Measurements from ENCODE around the gene GALK2.
"Not testable (repeated sequence)": the region's sequence is repeated elsewhere in the genome, so short reads cannot be mapped to it uniquely, and the experiment has no call there.

The GALK2 gene

GRCh38 chr15:49168016-49168415, 2.0 kb upstream of the GALK2 start:
- no peak for DNase-seq

DNA sequence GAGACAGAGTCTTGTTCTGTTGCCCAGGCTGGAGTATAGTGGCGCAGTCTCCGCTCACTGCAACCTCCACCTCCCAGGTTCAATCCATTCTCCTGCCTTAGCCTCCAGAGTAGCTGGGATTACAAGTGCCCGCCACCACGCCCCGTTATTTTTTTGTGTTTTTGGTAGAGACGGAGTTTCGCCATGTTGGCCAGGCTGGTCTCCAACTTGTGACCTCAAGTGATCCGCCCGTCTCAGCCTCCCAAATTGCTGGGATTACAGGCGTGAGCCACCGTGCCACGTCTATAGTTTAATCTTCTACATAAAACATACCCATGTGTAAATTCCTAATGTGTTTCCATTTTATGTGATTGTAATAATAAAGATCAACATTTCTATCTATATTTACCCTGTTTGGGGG, 1.7 kb downstream of the GALK2 start:
- DNase-seq: no peak

- no peak for DNase-seq
Observed at GRCh38 chr15:49174902-49175301, 4.9 kb downstream of the GALK2 start.

DNA sequence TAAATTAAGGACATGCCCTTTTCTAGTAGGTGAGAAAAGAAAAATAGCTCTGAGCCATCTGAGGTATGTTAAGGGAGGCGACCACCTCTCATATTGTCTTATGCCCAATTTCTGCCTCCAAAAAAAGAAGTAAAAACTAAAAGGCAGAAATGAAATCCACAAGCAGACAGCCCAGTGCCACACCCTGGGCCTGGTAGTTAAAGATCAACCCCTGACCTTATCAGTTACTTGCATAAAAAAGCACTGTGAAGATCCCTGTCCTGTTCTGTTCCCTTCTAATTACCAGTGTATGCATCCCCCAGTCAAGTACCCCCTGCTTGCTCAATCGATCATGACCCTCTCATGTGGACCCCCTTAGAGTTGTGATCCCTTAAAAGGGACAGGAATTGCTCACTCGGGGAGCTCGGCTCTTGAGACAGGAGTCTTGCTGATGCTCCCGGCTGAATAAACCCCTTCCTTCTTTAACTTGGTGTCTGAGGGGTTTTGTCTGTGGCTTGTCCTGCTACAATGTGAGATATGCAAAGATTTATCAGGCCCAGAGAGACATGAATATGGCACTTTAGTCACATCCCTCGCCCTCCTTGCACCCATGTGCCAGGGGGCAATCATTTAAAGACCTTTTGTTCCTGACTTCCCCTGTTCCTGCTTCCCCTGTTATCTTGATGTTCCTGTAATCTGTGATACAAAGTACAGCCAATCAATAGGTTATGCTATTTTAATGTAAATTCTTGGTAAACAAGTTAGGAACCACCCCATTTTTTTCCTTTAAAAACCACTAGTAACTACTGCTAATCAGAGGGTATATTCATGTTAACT, 5.7 kb downstream of the GALK2 start:
- DNase-seq: not testable (repeated sequence)

- peak; percentile 66 for DNase-seq
Observed at GRCh38 chr15:49178497-49178896, 8.4 kb downstream of the GALK2 start.

DNA sequence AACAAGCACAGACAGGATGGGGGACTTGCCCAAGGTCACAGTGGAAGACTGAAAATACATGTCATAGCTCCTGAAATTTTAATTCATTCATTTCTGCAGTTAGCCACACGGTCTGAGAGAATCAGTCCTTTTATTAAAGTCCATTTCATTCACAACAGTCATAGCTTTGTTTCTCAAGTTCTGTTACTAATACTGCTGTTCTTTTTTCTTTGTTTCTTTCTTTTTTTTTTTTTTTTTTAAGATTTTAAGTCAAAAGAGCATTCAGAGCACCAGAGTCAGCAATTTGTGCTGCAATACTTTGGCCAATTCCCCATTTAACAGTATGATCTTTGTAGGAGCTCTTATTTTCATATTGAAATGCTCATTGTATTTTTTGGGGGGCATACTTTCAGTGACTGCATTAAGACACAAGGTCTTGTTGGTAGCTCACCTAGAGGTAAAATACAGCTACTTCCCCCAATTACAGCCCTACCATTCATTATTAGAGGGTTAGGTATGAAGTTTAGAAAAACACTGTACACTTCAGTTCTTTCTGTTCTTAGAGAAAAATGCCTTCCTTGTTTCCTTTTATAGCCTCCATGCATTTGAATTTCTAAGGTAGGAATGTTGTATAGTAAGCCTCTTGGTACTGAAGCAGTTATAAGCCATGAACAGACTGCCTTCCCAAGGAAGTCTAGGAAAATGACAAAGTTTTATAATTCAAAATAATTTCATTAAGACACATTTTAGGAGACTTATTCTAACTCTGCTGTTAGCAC, 9.6 kb downstream of the GALK2 start:
- no peak for DNase-seq

DNA sequence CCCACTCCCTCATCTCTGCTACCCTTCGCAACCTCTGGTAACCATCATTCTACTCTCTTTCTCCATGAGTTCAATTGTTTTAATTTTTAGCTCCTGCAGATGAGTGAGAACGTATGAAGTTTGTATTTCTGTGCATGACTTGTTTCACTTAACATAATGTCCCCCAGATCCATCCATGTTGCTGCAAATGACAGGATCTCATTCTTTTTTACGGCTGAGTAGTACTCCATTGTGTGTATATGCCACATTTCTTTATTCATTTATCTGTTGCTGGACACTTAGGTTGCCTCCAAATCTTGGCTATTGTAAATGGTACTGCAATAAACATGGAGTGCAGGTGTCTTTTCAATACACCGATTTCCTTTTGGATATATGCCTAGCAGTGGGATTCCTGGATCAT, 12.1 kb downstream of the GALK2 start:
- DNase-seq: no peak

DNA sequence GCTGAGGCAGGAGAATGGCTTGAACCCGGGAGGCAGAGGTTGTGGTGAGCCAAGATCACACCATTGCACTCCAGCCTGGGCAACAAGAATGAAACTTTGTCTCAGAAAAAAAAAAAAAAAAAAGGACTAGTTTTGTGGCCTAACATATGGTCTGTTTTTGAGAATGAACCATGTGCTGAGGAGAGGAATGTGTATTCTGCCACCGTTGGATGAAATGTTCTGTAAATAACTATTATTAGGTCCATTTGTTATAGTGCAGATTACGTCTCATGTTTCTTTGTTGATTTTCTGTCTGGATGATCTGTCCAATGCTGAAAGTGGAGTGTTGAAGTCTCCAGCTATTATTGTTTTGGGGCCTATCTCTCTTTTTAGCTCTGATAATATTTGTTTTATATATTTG, 13.7 kb downstream of the GALK2 start:
- not testable (repeated sequence) for DNase-seq

DNA sequence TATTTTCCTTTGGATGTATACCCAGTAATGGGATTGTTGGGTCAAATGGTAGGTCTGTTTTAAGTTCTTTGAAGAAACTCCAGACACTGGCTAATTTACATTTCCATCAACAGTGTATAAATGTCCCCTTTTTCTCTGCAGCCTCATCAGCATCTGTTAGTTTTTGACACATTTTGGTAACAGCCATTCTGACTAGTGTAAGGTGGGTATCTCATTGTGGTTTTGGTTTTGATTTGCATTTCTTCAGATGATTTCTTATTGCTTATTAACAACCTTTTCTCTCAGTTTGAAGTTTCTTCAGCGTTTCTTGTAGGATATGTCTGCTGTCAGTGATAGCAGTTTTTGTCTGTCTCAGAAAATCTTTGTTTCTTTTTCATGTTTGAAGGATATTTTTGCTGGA, 15.4 kb downstream of the GALK2 start:
- no peak for DNase-seq

- DNase-seq: no peak
Observed at GRCh38 chr15:49187549-49188245, 17.6 kb downstream of the GALK2 start.

GRCh38 chr15:49188933-49189332, 18.9 kb downstream of the GALK2 start:
- DNase-seq: no peak

GRCh38 chr15:49189631-49190030, 19.6 kb downstream of the GALK2 start:
- peak; percentile 57 for DNase-seq

DNA sequence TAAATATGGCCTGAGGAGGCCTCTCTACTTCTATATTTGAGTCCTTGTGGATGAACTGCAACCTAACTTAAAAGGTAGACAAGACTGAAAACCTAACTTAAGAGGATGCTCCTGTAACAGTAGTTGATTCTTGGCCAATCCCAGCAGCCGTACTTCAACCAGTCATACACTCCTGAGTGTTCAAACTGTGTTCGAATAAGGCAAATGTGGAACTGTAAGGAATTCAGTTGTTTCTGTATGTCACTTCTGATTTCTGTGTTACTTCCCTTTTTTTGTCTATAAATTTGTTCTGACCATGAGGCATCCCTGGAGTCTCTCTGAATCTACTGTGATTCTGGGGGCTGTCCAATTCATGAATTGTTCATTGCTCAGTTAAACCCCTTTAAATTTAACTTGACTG, 20.5 kb downstream of the GALK2 start:
- peak; percentile 50 for DNase-seq

- DNase-seq: no peak
Observed at GRCh38 chr15:49191892-49192291, 21.8 kb downstream of the GALK2 start.

- no peak for DNase-seq
Observed at GRCh38 chr15:49196856-49197255, 26.8 kb downstream of the GALK2 start.

DNA sequence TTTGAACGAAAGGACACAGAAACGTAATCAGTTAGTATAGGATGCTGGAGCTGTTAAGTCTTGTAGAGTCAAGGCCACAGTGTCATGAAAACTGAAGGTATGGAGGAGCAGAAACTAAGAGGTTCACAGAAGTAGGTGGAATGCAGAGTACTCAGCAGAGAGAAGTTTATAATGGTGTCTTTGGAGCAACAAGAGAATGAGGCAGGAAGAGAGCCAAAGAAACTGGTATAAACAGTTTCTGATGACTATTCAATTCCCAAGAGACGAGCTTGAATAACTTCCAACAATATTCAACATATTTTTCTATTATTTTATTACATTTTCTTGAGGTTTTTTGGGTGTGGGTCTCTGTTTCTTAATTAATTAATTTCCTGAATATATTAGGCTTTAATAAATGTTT, 29.6 kb downstream of the GALK2 start:
- no peak for DNase-seq

- DNase-seq: no peak
Observed at GRCh38 chr15:49200347-49200746, 30.3 kb downstream of the GALK2 start.

DNA sequence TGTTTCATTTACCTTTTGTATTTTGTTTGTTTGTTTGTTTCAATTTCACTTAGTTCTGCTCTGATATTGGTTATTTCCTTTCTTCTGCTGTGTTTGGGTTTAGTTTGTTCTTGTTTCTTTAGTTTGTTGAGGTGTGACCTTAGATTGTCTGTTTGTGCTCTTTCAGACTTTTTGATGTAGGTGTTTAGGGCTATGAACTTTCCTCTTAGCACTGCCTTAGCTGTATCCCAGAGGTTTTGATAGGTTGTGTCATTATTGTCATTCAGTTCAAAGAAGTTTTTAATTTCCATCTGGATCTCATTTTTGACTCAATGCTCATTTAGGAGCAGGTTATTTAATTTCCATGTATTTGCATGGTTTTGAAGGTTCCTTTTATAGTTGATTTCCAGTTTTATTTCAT, 38.1 kb downstream of the GALK2 start:
- not testable (repeated sequence) for DNase-seq

DNA sequence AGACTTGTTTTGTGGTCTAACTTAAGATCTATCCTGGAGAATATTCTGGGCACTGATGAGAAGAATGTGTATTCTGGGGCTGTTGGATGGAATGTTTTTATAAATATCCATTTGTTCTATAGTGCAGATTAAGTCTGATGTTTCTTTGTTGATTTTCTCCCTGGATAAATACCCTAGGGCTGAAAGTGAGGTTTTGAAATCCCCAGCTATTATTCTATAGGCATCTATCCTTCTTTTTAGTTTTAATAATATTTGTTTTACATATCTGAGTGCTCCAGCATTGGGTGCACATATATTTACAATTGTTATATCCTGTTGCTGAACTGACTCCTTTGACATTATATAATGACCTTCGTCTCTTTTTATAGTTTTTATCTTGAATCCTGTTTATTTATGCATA, 42.9 kb downstream of the GALK2 start:
- no peak for DNase-seq

GRCh38 chr15:49215768-49216739, 46.0 kb downstream of the GALK2 start:
- DNase-seq: peak; percentile 39

DNA sequence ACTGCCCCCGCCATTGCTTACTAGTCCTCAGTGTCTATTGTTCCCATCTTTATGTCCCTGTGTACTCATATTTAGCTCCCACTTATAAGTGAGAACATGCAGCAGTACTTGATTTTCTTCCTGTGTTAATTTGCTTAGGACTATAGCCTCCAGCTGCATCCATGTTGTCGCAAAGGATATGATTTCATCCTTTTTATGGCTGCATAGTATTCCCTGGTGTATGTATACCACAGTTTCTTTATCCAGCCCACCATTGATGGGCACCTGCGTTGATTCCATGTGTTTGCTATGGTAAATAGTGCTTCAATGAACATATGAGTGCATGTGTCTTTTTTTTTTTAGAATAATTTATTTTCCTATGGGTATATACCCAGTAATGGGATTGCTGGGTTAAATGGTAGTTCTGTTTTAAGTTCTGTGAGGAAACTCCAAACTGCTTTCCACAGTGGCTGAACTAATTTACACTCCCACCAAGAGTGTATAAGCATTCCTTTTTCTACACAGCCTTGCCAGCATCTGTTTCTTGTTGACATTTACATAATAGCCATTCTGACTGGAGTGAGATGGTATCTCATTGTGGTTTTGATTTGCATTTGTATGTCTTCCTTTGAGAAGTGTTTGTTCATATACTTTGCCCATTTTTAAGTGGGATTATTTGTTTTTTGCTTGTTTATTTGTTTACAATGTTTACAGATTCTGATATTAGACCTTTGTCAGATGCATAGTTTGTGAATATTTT, 53.7 kb downstream of the GALK2 start:
- DNase-seq: no peak

Measured in hematopoietic multipotent progenitor cell treated with erythropoietin and hydrocortisone succinate and interleukin-3 and kit ligand, for 6 days (in vitro differentiated cells).